ENCODE results near the gene GRAMD2A. TPM values are rescaled to one million over a fixed set of nuclear protein-coding genes. Genes with fewer than 3 reads are reported as not detected.

Gene GRAMD2A
- total RNA-seq, 2 donors from 2014 or later: 2.0 TPM

DNA sequence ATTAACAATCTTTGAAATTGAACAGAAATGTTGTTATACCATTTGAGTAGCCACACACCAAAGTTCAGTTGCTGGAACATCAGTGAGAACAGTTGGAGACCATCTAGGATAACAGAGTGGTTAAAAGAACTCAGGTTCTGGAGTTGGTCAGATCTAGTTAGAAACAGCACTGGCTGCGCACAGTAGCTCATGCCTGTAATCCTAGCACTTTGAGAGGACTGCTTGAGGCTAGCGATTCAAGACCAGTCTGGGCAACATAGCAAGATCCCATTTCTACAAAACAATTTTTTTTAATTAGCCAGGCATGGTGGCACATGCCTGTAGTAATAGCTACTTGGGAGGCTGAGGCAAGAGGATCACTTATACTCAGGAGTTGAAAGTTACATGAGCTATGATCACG lies 41.0 kb upstream of the GRAMD2A start:
- 89 to 95% methylated on average over 3 of the region's 3 CpGs for WGBS, 2 experiments (ENCODE audit: insufficient coverage in 1 of 2, insufficient read length in 1 of 2)
- TF ChIP-seq, protein P1, sequence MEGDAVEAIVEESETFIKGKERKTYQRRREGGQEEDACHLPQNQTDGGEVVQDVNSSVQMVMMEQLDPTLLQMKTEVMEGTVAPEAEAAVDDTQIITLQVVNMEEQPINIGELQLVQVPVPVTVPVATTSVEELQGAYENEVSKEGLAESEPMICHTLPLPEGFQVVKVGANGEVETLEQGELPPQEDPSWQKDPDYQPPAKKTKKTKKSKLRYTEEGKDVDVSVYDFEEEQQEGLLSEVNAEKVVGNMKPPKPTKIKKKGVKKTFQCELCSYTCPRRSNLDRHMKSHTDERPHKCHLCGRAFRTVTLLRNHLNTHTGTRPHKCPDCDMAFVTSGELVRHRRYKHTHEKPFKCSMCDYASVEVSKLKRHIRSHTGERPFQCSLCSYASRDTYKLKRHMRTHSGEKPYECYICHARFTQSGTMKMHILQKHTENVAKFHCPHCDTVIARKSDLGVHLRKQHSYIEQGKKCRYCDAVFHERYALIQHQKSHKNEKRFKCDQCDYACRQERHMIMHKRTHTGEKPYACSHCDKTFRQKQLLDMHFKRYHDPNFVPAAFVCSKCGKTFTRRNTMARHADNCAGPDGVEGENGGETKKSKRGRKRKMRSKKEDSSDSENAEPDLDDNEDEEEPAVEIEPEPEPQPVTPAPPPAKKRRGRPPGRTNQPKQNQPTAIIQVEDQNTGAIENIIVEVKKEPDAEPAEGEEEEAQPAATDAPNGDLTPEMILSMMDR (conservative IDR thresholded peaks at IDR 0.05): no peak
- H3K4me3 ChIP-seq (ENCODE audit: low read length): no peak overlapping the region
- H3K4me1 ChIP-seq (ENCODE audit: control insufficient read depth, insufficient read depth, low read length): peaks cover 14% of the 10 kb centered on the region
- peaks cover 9% of the 10 kb centered on the region for H3K27me3 ChIP-seq (ENCODE audit: control insufficient read depth, insufficient read depth, low read length, poor library complexity, severe bottlenecking)
- no peak overlapping the region for H3K27ac ChIP-seq (ENCODE audit: low read depth, low read length)
- Mint-ChIP-seq H3K27me3 (ENCODE audit: insufficient read depth) (peaks cover 30% of the 10 kb centered on the region), H3K36me3 (ENCODE audit: low read depth) (peaks cover 35% of the 10 kb centered on the region), H3K4me3 (no peak overlapping the region), H3K27ac (no peak overlapping the region), H3K4me1 (peaks cover 48% of the 10 kb centered on the region), H3K9me3 (no peaks in the 10 kb centered on the region)
- no peaks in the 10 kb centered on the region for H3K9me3 ChIP-seq (ENCODE audit: control insufficient read depth, low read length)
- DNase-seq: no peak
- H3K9ac ChIP-seq (ENCODE audit: extremely low read depth, low read length, poor library complexity, severe bottlenecking): no peak overlapping the region
- H3K36me3 ChIP-seq (ENCODE audit: control insufficient read depth, insufficient read depth, low read length): peaks cover 39% of the 10 kb centered on the region

DNA sequence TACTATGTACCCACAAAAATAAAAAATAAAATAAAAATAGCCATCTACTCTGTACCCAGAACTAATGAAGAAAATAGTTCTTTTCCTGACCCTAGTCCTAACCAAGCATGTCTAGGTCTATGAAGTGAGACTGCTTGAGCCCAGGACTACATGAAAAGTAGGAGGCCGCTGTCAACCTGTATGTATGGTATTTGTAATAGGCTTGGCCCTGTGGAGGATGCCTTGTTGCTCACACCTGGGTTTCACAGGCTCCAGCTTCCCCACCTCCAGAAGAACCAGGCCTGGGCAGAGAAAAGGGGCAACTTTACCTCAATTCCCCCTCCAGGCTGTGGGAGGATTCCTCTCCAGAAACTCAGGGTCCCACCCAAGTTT lies 40.3 kb upstream of the GRAMD2A start:
- Histone ChIP-seq H3K9me3 (ENCODE audit: control insufficient read depth, low read length) (no peaks in the 10 kb centered on the region), H3K27me3 (ENCODE audit: control insufficient read depth, insufficient read depth, low read length, poor library complexity, severe bottlenecking) (peaks cover 9% of the 10 kb centered on the region), H3K9ac (ENCODE audit: extremely low read depth, low read length, poor library complexity, severe bottlenecking) (no peak overlapping the region), H3K27ac (ENCODE audit: low read depth, low read length) (no peak overlapping the region), H3K4me3 (ENCODE audit: low read length) (no peak overlapping the region), H3K36me3 (ENCODE audit: control insufficient read depth, insufficient read depth, low read length) (peaks cover 39% of the 10 kb centered on the region), H3K4me1 (ENCODE audit: control insufficient read depth, insufficient read depth, low read length) (peaks cover 14% of the 10 kb centered on the region)
- WGBS, 2 experiments (ENCODE audit: insufficient coverage in 1 of 2, insufficient read length in 1 of 2): 100% methylated on average over 1 of the region's 1 CpG; no CpG with 5 or more reads in 1 of the 2 experiments
- Mint-ChIP-seq H3K27me3 (ENCODE audit: insufficient read depth) (peaks cover 35% of the 10 kb centered on the region), H3K4me1 (peaks cover 42% of the 10 kb centered on the region), H3K9me3 (no peaks in the 10 kb centered on the region), H3K36me3 (ENCODE audit: low read depth) (peaks cover 35% of the 10 kb centered on the region), H3K27ac (no peak overlapping the region), H3K4me3 (no peak overlapping the region)
- no peak for DNase-seq
- TF ChIP-seq, protein P1 (conservative IDR thresholded peaks at IDR 0.05): no peak

DNA sequence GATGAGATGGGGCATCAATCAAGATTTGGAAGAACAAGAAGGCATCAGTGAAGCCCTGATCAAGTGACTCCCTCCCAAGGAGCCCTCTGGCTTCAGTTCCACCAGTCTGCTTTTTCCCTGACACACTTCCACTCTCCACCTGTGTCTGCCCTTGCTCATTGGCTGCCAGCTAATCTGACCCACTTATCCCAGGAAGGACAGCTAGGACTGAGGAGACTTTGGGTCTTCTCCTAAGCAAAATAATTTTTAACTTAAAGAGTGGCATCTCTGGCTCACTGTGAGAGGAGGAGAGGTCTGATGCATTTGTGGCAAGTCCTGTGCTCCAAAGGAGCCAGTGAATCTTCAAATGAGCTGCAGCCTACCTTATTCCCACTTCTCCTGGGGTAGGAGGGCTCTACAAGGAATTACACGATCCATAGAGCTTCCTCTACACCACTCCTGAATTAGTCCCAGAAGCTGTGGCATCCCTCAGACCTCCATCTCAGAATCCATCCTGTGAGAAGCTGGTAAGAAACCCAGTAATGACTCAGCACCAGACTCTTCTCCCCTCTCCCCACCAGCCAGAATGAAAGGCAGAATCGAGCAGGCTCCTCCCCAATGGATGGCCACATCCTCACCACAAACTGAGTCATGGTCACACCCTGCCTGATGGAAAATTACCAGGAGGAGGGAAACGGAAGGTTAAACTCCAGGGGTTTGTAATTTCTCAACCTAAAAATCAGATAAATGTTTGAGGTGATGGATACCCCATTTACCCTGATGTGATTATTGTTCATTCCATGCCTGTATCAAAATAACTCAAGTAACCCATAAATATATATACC lies 39.7 kb upstream of the GRAMD2A start:
- peak overlapping the region; percentile 41 for H3K27ac Mint-ChIP-seq
- Histone ChIP-seq H3K4me1 (ENCODE audit: control insufficient read depth, insufficient read depth, low read length) (peaks cover 14% of the 10 kb centered on the region), H3K9me3 (ENCODE audit: control insufficient read depth, low read length) (no peaks in the 10 kb centered on the region), H3K27ac (ENCODE audit: low read depth, low read length) (no peak overlapping the region), H3K4me3 (ENCODE audit: low read length) (no peak overlapping the region), H3K36me3 (ENCODE audit: control insufficient read depth, insufficient read depth, low read length) (peaks cover 38% of the 10 kb centered on the region), H3K9ac (ENCODE audit: extremely low read depth, low read length, poor library complexity, severe bottlenecking) (no peak overlapping the region), H3K27me3 (ENCODE audit: control insufficient read depth, insufficient read depth, low read length, poor library complexity, severe bottlenecking) (peaks cover 9% of the 10 kb centered on the region)
- H3K4me3 Mint-ChIP-seq: no peak overlapping the region
- TF ChIP-seq, protein P1 (conservative IDR thresholded peaks at IDR 0.05): no peak
- peaks cover 38% of the 10 kb centered on the region for H3K27me3 Mint-ChIP-seq (ENCODE audit: insufficient read depth)
- H3K4me1 Mint-ChIP-seq: peaks cover 42% of the 10 kb centered on the region
- peak; percentile 87 for DNase-seq
- WGBS, 2 experiments (ENCODE audit: insufficient coverage in 1 of 2, insufficient read length in 1 of 2): 85% methylated on average over 2 of the region's 3 CpGs; no CpG with 5 or more reads in 1 of the 2 experiments
- H3K36me3 Mint-ChIP-seq (ENCODE audit: low read depth): peaks cover 31% of the 10 kb centered on the region
- H3K9me3 Mint-ChIP-seq: no peaks in the 10 kb centered on the region
